Measurements from ENCODE around the gene ZNF503.

GRCh38 chr10:75408911-75409885 is 7.6 kb upstream of the ZNF503 start:
- TF ChIP-seq CTCF (IDR thresholded peaks at IDR 0.05; ENCODE audit: insufficient read depth, low read length, poor library complexity, severe bottlenecking) (no peak), EZH2phosphoT487 (conservative IDR thresholded peaks at IDR 0.05; ENCODE audit: low read length) (no peak)
